Suppressor macrophage treated with lipopolysaccharide for 1 hour (primary cell): ENCODE measurements around the gene GCK.

ENCODE experiments used
- DNase-seq, 3 donors: peaks; one replicate each; pipeline ENCODE4 v3.0.0-alpha.2; 2020 to 2022

GCK gene

GRCh38 chr7:44114586-44115310, 74.5 kb downstream of the GCK start:
- no peak for DNase-seq

- no peak for DNase-seq
Observed at GRCh38 chr7:44113764-44114354, 75.4 kb downstream of the GCK start.

GRCh38 chr7:44112997-44113763, 76.1 kb downstream of the GCK start:
- no peak for DNase-seq

DNA sequence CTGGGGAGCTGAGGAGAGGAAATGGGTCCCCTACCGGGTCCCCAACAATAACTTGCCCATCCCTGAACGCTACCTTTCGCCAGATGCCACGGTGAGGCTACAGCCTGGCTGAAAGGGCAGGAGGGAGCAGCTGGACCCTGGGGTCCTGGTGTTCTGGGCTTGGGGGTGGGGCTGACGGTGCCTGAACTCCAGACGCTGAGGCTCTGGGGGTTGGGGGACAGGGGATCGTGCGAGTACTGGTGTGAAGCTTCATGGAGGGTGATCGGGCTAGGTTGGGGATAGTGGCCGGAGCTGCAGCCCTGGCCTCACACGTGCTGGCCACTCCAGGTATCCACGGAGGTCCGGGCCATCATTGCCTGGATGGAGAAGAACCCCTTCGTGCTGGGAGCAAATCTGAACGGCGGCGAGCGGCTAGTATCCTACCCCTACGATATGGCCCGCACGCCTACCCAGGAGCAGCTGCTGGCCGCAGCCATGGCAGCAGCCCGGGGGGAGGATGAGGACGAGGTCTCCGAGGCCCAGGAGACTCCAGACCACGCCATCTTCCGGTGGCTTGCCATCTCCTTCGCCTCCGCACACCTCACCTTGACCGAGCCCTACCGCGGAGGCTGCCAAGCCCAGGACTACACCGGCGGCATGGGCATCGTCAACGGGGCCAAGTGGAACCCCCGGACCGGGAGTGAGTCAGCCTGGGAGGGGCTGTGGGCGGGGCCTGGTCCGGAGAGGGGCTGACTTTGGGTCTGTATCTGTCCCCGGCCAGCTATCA, 76.8 kb downstream of the GCK start:
- no peak for DNase-seq

DNA sequence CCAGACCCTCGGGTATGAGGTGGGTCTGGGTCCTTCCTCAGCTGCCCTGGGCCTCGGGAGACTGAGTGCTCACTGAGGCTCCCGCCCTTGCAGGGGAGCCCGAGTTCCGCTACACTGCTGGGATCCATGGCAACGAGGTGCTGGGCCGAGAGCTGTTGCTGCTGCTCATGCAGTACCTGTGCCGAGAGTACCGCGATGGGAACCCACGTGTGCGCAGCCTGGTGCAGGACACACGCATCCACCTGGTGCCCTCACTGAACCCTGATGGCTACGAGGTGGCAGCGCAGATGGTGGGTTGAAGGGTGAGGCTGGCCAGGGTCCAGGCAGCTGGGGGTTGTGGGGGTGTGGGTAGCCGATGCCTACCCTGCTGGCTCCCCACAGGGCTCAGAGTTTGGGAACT, 77.5 kb downstream of the GCK start:
- no peak for DNase-seq

DNA sequence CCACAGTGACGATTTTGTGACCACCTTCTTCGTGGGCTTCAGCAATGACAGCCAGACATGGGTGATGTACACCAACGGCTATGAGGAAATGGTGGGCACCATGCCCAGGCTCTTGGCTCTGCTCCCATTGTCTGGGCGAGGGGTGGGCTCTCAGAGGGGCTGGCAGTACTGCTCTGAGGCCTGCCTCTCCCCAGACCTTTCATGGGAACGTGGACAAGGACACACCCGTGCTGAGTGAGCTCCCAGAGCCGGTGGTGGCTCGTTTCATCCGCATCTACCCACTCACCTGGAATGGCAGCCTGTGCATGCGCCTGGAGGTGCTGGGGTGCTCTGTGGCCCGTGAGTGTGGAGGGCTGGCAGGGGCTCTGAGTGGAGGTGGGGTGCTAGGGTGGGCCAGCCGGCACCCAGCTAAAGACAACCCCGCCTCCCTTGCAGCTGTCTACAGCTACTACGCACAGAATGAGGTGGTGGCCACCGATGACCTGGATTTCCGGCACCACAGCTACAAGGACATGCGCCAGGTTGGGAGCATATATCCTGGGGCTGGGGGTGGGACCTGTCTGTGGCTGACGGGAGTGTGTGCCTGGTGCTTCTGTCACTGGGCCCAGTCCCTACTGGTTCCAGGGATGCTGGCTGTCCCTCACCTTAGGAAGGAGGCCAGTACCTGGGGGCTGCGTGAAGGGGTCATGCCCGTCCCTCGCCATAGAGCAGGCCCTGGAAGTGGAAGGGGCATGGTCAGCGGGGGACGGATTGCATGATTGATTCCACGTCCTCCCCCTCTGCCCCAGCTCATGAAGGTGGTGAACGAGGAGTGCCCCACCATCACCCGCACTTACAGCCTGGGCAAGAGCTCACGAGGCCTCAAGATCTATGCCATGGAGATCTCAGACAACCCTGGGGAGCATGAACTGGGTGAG, 78.3 kb downstream of the GCK start:
- no peak for DNase-seq

DNA sequence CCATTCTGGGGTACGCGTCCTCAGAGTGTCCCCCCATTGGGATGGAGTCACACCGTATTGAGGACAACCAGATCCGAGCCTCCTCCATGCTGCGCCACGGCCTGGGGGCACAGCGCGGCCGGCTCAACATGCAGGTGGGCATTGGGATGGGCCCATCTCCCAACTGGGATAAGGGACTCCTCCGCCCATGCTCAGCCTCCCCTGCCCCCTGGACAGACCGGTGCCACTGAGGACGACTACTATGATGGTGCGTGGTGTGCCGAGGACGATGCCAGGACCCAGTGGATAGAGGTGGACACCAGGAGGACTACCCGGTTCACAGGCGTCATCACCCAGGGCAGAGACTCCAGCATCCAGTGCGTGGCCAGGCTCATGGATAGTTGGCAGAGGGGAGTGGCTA, 79.2 kb downstream of the GCK start:
- no peak for DNase-seq

GRCh38 chr7:44108768-44109750, 80.2 kb downstream of the GCK start:
- no peak for DNase-seq

GRCh38 chr7:44107961-44108767, 81.1 kb downstream of the GCK start:
- no peak for DNase-seq

DNA sequence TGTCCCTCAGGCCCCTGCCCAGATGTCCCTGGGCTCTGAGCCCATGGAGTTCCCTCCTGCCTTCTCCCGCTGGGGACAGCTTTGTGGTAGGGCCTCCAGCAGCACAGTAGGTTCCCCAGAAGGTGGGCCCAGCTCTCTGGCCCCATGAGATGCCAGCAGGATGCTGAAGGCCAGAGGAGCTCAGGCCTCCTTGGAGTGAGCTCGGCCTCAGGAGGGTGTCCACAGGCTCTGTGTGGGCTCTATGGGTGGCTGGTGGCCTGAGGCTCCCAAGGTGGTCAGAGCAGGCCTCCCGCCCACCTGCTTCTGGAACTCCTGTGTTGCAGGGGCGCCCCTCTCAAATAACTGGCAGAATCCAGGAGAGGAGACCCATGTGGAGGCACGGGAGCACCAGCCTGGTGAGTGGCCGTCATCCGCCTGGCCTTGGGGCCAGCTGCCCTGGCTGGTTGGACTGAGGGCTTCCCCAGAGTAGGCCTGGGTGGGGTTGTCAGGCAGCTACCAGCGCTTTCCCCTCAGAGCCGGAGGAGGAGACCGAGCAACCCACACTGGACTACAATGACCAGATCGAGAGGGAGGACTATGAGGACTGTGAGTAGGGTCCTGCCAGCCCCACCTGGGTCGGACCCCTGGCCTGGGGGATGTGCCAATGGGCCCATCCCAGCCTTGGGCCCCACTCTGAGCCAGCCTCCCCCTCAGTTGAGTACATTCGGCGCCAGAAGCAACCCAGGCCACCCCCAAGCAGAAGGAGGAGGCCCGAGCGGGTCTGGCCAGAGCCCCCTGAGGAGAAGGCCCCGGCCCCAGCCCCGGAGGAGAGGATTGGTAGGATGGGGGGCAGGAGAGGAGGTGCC, 81.9 kb downstream of the GCK start:
- no peak for DNase-seq

GRCh38 chr7:44106311-44107065, 82.8 kb downstream of the GCK start:
- no peak for DNase-seq

DNA sequence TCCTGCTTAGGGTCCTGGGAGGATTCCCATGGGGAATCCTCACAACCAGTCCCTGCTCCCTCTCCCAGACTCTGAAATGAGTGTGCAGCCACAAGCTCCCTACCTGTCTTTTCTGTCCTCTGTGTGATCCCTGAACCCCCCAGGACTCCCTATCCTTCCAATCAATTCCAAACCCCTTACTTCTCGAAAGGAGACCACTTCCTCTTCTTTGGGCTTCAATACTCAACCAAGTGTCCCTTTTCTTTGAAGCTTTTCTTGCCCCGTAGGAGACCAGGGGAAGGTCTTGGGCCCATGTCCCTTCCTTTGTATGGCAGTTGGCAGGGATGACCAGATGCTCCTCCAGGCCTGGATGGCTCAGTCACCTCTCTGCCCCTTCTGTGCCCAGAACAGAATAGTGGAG, 83.4 kb downstream of the GCK start:
- DNase-seq = no peak

- DNase-seq = no peak
Observed at GRCh38 chr7:44104860-44105771, 84.1 kb downstream of the GCK start.

DNA sequence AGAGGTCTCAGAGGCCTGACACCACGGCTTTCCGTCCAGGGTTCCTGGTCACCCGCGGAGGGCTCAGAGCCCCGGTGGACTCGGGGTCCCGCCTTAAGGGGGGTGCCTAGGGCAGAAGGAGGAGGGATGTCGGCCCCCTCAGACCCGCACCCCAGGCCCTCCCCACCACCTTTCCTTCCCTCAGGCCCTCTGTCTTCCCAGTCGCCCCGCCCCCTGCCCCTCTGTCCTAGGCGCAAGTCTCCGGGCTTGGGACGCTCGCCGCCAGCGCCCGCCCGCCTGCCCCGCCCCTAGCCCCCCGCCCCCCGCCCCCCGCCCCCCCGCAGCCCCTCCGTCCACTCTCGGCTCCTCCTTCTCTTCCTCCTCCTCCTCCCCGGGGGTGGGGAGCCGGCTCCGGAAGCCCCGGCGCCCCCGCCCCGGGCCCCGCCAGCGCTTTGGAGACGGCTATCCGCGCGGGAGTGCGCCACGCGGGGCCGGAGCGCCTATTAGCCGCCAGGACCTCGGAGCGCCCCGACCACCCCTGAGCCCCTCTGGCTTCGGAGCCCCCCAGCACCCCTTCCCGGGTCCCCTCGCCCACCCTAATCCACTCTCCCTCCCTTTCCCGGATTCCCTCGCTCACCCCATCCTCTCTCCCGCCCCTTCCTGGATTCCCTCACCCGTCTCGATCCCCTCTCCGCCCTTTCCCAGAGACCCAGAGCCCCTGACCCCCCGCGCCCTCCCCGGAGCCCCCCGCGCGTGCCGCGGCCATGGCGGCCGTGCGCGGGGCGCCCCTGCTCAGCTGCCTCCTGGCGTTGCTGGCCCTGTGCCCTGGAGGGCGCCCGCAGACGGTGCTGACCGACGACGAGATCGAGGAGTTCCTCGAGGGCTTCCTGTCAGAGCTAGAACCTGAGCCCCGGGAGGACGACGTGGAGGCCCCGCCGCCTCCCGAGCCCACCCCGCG, 85.0 kb downstream of the GCK start, which contains the start of gene AEBP1:
Gene AEBP1 (plus strand): TSS at position 423 of the 937 bp plus-strand sequence. CDS start 321 bp downstream, at position 744.
- DNase-seq = peak; percentile 18 to 36 (median 24)

DNA sequence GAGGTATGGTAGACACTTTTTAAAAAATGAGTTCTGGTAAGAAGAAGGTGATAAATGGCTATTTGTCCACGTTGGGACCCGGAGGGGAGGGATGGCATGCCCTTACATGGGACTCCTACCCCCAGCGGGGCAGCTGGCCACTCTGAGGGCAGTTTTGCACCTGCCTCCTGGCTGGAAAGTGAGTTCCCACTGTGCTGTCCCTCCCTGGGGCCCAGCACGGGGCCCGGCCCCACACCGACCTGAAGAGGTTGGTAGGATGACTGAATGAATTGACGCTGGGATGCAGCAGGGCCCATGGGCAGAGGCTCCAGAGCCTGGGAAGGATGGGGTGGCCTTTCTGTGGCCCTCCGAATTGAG, 85.7 kb downstream of the GCK start:
- DNase-seq = no peak
